ENCODE data around the gene GADD45GIP1. TPM values are rescaled to one million over a fixed set of nuclear protein-coding genes. Genes with fewer than 3 reads are reported as not detected.
A peak's percentile ranks its signal among the peaks of the same experiment; 100 is the strongest.

GADD45GIP1 gene
- total RNA-seq, 2 donors from 2014 or later = 17.0 to 27.9 TPM

GRCh38 chr19:12994701-12995595 lies 37.9 kb upstream of the GADD45GIP1 start, which contains the start of gene NFIX:
Gene NFIX (plus strand): TSS chr19:12995475. CDS start chr19:12995838, 363 bp downstream.
- H3K27me3 Mint-ChIP-seq = peaks cover 16% of the 10 kb centered on the region
- ATAC-seq (replicated peaks) = peak; percentile 44
- H3K9me3 Mint-ChIP-seq = no peaks in the 10 kb centered on the region
- H3K27ac Mint-ChIP-seq = peak within 1 kb of the TSS; percentile 42
- H3K4me1 Mint-ChIP-seq = peaks cover 6% of the 10 kb centered on the region
- H3K36me3 Mint-ChIP-seq (ENCODE audit: low read depth) = peaks cover 6% of the 10 kb centered on the region
- H3K4me3 Mint-ChIP-seq = peak within 1 kb of the TSS; percentile 82

- H3K9me3 Mint-ChIP-seq = no peaks in the 10 kb centered on the region
- H3K27me3 Mint-ChIP-seq = peaks cover 16% of the 10 kb centered on the region
- peaks cover 6% of the 10 kb centered on the region for H3K36me3 Mint-ChIP-seq (ENCODE audit: low read depth)
- peaks cover 6% of the 10 kb centered on the region for H3K4me1 Mint-ChIP-seq
- H3K4me3 Mint-ChIP-seq = no peak overlapping the region
- ATAC-seq (replicated peaks) = no peak
- H3K27ac Mint-ChIP-seq = no peak overlapping the region
Measured at GRCh38 chr19:12993562-12993961, 36.5 kb upstream of the GADD45GIP1 start.

GRCh38 chr19:12992729-12993128 lies 35.7 kb upstream of the GADD45GIP1 start:
- Mint-ChIP-seq H3K36me3 (ENCODE audit: low read depth) (peaks cover 6% of the 10 kb centered on the region), H3K4me1 (peaks cover 6% of the 10 kb centered on the region), H3K27me3 (peaks cover 12% of the 10 kb centered on the region), H3K4me3 (no peak overlapping the region), H3K9me3 (no peaks in the 10 kb centered on the region), H3K27ac (no peak overlapping the region)
- ATAC-seq (replicated peaks) = no peak

GRCh38 chr19:12991296-12991695 lies 34.3 kb upstream of the GADD45GIP1 start:
- no peak overlapping the region for H3K4me3 Mint-ChIP-seq
- H3K4me1 Mint-ChIP-seq = peaks cover 6% of the 10 kb centered on the region
- no peak overlapping the region for H3K27ac Mint-ChIP-seq
- no peak for ATAC-seq (replicated peaks)
- peaks cover 16% of the 10 kb centered on the region for H3K27me3 Mint-ChIP-seq
- peaks cover 6% of the 10 kb centered on the region for H3K36me3 Mint-ChIP-seq (ENCODE audit: low read depth)
- H3K9me3 Mint-ChIP-seq = no peaks in the 10 kb centered on the region

GRCh38 chr19:12990853-12991252 lies 33.8 kb upstream of the GADD45GIP1 start:
- no peak overlapping the region for H3K27ac Mint-ChIP-seq
- peaks cover 6% of the 10 kb centered on the region for H3K4me1 Mint-ChIP-seq
- no peak overlapping the region for H3K4me3 Mint-ChIP-seq
- peaks cover 6% of the 10 kb centered on the region for H3K36me3 Mint-ChIP-seq (ENCODE audit: low read depth)
- ATAC-seq (replicated peaks) = no peak
- H3K27me3 Mint-ChIP-seq = peaks cover 16% of the 10 kb centered on the region
- no peaks in the 10 kb centered on the region for H3K9me3 Mint-ChIP-seq

- no peak overlapping the region for H3K27ac Mint-ChIP-seq
- H3K9me3 Mint-ChIP-seq = no peaks in the 10 kb centered on the region
- no peak for ATAC-seq (replicated peaks)
- peaks cover 16% of the 10 kb centered on the region for H3K27me3 Mint-ChIP-seq
- H3K4me3 Mint-ChIP-seq = no peak overlapping the region
- peaks cover 6% of the 10 kb centered on the region for H3K36me3 Mint-ChIP-seq (ENCODE audit: low read depth)
- peaks cover 6% of the 10 kb centered on the region for H3K4me1 Mint-ChIP-seq
Measured at GRCh38 chr19:12990431-12990830, 33.4 kb upstream of the GADD45GIP1 start.

GRCh38 chr19:12987781-12988180 lies 30.8 kb upstream of the GADD45GIP1 start:
- Mint-ChIP-seq H3K4me1 (no peaks in the 10 kb centered on the region), H3K27me3 (peaks cover 4% of the 10 kb centered on the region), H3K4me3 (no peak overlapping the region), H3K9me3 (no peaks in the 10 kb centered on the region), H3K27ac (no peak overlapping the region), H3K36me3 (ENCODE audit: low read depth) (no peaks in the 10 kb centered on the region)
- no peak for ATAC-seq (replicated peaks)

- no peak for ATAC-seq (replicated peaks)
- H3K36me3 Mint-ChIP-seq (ENCODE audit: low read depth) = no peaks in the 10 kb centered on the region
- no peaks in the 10 kb centered on the region for H3K4me1 Mint-ChIP-seq
- H3K9me3 Mint-ChIP-seq = no peaks in the 10 kb centered on the region
- no peak overlapping the region for H3K27ac Mint-ChIP-seq
- no peak overlapping the region for H3K4me3 Mint-ChIP-seq
- peaks cover 4% of the 10 kb centered on the region for H3K27me3 Mint-ChIP-seq
Measured at GRCh38 chr19:12987190-12987589, 30.2 kb upstream of the GADD45GIP1 start.

- H3K36me3 Mint-ChIP-seq (ENCODE audit: low read depth) = no peaks in the 10 kb centered on the region
- H3K27me3 Mint-ChIP-seq = peaks cover 4% of the 10 kb centered on the region
- H3K9me3 Mint-ChIP-seq = no peaks in the 10 kb centered on the region
- H3K4me1 Mint-ChIP-seq = no peaks in the 10 kb centered on the region
- no peak overlapping the region for H3K4me3 Mint-ChIP-seq
- H3K27ac Mint-ChIP-seq = no peak overlapping the region
- no peak for ATAC-seq (replicated peaks)
Measured at GRCh38 chr19:12986726-12987125, 29.7 kb upstream of the GADD45GIP1 start.

- H3K9me3 Mint-ChIP-seq = no peaks in the 10 kb centered on the region
- H3K4me3 Mint-ChIP-seq = no peak overlapping the region
- H3K36me3 Mint-ChIP-seq (ENCODE audit: low read depth) = no peaks in the 10 kb centered on the region
- no peak overlapping the region for H3K27ac Mint-ChIP-seq
- H3K4me1 Mint-ChIP-seq = no peaks in the 10 kb centered on the region
- ATAC-seq (replicated peaks) = peak; percentile 47
- peaks cover 4% of the 10 kb centered on the region for H3K27me3 Mint-ChIP-seq
Measured at GRCh38 chr19:12985049-12985776, 28.2 kb upstream of the GADD45GIP1 start.

GRCh38 chr19:12984683-12985048 lies 27.6 kb upstream of the GADD45GIP1 start:
- Mint-ChIP-seq H3K4me1 (no peaks in the 10 kb centered on the region), H3K27me3 (peaks cover 4% of the 10 kb centered on the region), H3K27ac (no peak overlapping the region), H3K36me3 (ENCODE audit: low read depth) (no peaks in the 10 kb centered on the region), H3K4me3 (no peak overlapping the region), H3K9me3 (no peaks in the 10 kb centered on the region)
- ATAC-seq (replicated peaks) = no peak

GRCh38 chr19:12984143-12984627 lies 27.2 kb upstream of the GADD45GIP1 start:
- Mint-ChIP-seq H3K4me3 (no peak overlapping the region), H3K27ac (no peak overlapping the region), H3K36me3 (ENCODE audit: low read depth) (no peaks in the 10 kb centered on the region), H3K9me3 (no peaks in the 10 kb centered on the region), H3K27me3 (peaks cover 4% of the 10 kb centered on the region), H3K4me1 (no peaks in the 10 kb centered on the region)
- ATAC-seq (replicated peaks) = no peak

GRCh38 chr19:12983542-12984142 lies 26.6 kb upstream of the GADD45GIP1 start:
- Mint-ChIP-seq H3K9me3 (no peaks in the 10 kb centered on the region), H3K36me3 (ENCODE audit: low read depth) (no peaks in the 10 kb centered on the region), H3K27ac (no peak overlapping the region), H3K4me1 (no peaks in the 10 kb centered on the region), H3K4me3 (no peak overlapping the region), H3K27me3 (peaks cover 4% of the 10 kb centered on the region)
- ATAC-seq (replicated peaks) = peak; percentile 83

- no peaks in the 10 kb centered on the region for H3K36me3 Mint-ChIP-seq (ENCODE audit: low read depth)
- H3K27ac Mint-ChIP-seq = no peak overlapping the region
- no peaks in the 10 kb centered on the region for H3K9me3 Mint-ChIP-seq
- H3K4me1 Mint-ChIP-seq = peaks cover under 1% of the 10 kb centered on the region
- no peak for ATAC-seq (replicated peaks)
- H3K27me3 Mint-ChIP-seq = peaks cover 5% of the 10 kb centered on the region
- H3K4me3 Mint-ChIP-seq = no peak overlapping the region
Measured at GRCh38 chr19:12983091-12983490, 26.1 kb upstream of the GADD45GIP1 start.

Measured in activated T-helper 17 cell treated with anti-CD3 and anti-CD28 coated beads, Interleukin-2, amount 50 U/mL, for 72 hours (primary cell).